ENCODE results near the gene E2F3. TPM values are rescaled to one million over a fixed set of nuclear protein-coding genes. Genes with fewer than 3 reads are reported as not detected.

The E2F3 gene
- 3.5 and 5.1 TPM in 2 replicates for total RNA-seq

- peak; percentile 100 for DNase-seq (ENCODE audit: low read depth in 2 of 2)
Observed at GRCh38 chr6:20401205-20402091, at the start of gene E2F3. E2F3 (plus strand) TSS chr6:20401879; CDS start chr6:20402233, 354 bp downstream.

GRCh38 chr6:20352346-20352745 is 49.3 kb upstream of the E2F3 start:
- DNase-seq (ENCODE audit: low read depth in 2 of 2), result no peak

GRCh38 chr6:20353134-20353533 is 48.5 kb upstream of the E2F3 start:
- no peak for DNase-seq (ENCODE audit: low read depth in 2 of 2)

- DNase-seq (ENCODE audit: low read depth in 2 of 2), result no peak
Observed at GRCh38 chr6:20354366-20354765, 47.3 kb upstream of the E2F3 start.

- no peak for DNase-seq (ENCODE audit: low read depth in 2 of 2)
Observed at GRCh38 chr6:20360471-20361119, 41.1 kb upstream of the E2F3 start.

- no peak for DNase-seq (ENCODE audit: low read depth in 2 of 2)
Observed at GRCh38 chr6:20362623-20363022, 39.1 kb upstream of the E2F3 start.

GRCh38 chr6:20364327-20364726 is 37.4 kb upstream of the E2F3 start:
- no peak for DNase-seq (ENCODE audit: low read depth in 2 of 2)

- no peak for DNase-seq (ENCODE audit: low read depth in 2 of 2)
Observed at GRCh38 chr6:20365456-20365855, 36.2 kb upstream of the E2F3 start.

- no peak for DNase-seq (ENCODE audit: low read depth in 2 of 2)
Observed at GRCh38 chr6:20366082-20366830, 35.4 kb upstream of the E2F3 start.

GRCh38 chr6:20367743-20368485 is 33.8 kb upstream of the E2F3 start:
- DNase-seq (ENCODE audit: low read depth in 2 of 2), result no peak

GRCh38 chr6:20370393-20370792 is 31.3 kb upstream of the E2F3 start:
- DNase-seq (ENCODE audit: low read depth in 2 of 2), result no peak

- DNase-seq (ENCODE audit: low read depth in 2 of 2), result no peak
Observed at GRCh38 chr6:20370801-20371200, 30.9 kb upstream of the E2F3 start.

GRCh38 chr6:20375436-20375835 is 26.2 kb upstream of the E2F3 start:
- DNase-seq (ENCODE audit: low read depth in 2 of 2), result no peak

- DNase-seq (ENCODE audit: low read depth in 2 of 2), result peak in 1 of 2 donors; percentile 76
Observed at GRCh38 chr6:20377623-20378265, 23.9 kb upstream of the E2F3 start.

GRCh38 chr6:20379231-20379630 is 22.4 kb upstream of the E2F3 start:
- no peak for DNase-seq (ENCODE audit: low read depth in 2 of 2)

- DNase-seq (ENCODE audit: low read depth in 2 of 2), result no peak
Observed at GRCh38 chr6:20386218-20386617, 15.5 kb upstream of the E2F3 start.

- DNase-seq (ENCODE audit: low read depth in 2 of 2), result no peak
Observed at GRCh38 chr6:20389066-20389465, 12.6 kb upstream of the E2F3 start.

- no peak for DNase-seq (ENCODE audit: low read depth in 2 of 2)
Observed at GRCh38 chr6:20393297-20393696, 8.4 kb upstream of the E2F3 start.

GRCh38 chr6:20399518-20399917 is 2.2 kb upstream of the E2F3 start:
- DNase-seq (ENCODE audit: low read depth in 2 of 2), result no peak

GRCh38 chr6:20400456-20401204 is 1.0 kb upstream of the E2F3 start:
- peak; percentile 31 to 50 for DNase-seq (ENCODE audit: low read depth in 2 of 2)

GRCh38 chr6:20402092-20402341 is 338 bp downstream of the E2F3 start:
- no peak for DNase-seq (ENCODE audit: low read depth in 2 of 2)

All from dermis microvascular lymphatic vessel endothelial cell (primary cell).